Hepatocyte (in vitro differentiated cells): Measurements from ENCODE around the gene PARP3. TPM values are rescaled to one million over a fixed set of nuclear protein-coding genes. Genes with fewer than 3 reads are reported as not detected.

Experiments
- DNase-seq: peaks from one replicate; pipeline ENCODE4 v3.0.0-alpha.2; 2016; ENCODE audit warnings: low spot score
- H2AFZ ChIP-seq: fragments of 200-600 bp; sonication (generic); 2 replicates; pipeline ENCODE4 v1.6.0; 2016; ENCODE audit warnings: antibody characterized with exemption, mild to moderate bottlenecking
- H3K27ac ChIP-seq: fragments of 200-600 bp; sonication (generic); 2 replicates; pipeline ENCODE4 v1.5.1; 2016; ENCODE audit warnings: mild to moderate bottlenecking
- H3K27me3 ChIP-seq: fragments of 200-600 bp; sonication (generic); 2 replicates; pipeline ENCODE4 v1.6.1; 2016
- H3K36me3 ChIP-seq: fragments of 200-600 bp; sonication (generic); replicated peaks from 2 replicates; pipeline ENCODE4 v1.5.1; 2016; ENCODE audit warnings: low read depth; ENCODE audit not compliant: insufficient read depth
- H3K4me1 ChIP-seq: fragments of 200-600 bp; sonication (generic); 2 replicates; pipeline ENCODE4 v1.5.1; 2016; ENCODE audit warnings: mild to moderate bottlenecking, moderate library complexity; ENCODE audit not compliant: insufficient read depth
- H3K4me2 ChIP-seq: fragments of 200-600 bp; sonication (generic); 2 replicates; pipeline ENCODE4 v1.6.0; 2016
- H3K4me3 ChIP-seq: fragments of 200-600 bp; sonication (generic); 2 replicates; pipeline ENCODE4 v1.5.1; 2016; ENCODE audit warnings: mild to moderate bottlenecking
- H3K79me2 ChIP-seq: fragments of 200-600 bp; sonication (generic); 2 replicates; pipeline ENCODE4 v1.6.0; 2017; ENCODE audit warnings: mild to moderate bottlenecking
- H3K9me2 ChIP-seq: fragments of 200-600 bp; sonication (generic); replicated peaks from 2 replicates; pipeline ENCODE4 v1.6.0; 2017; ENCODE audit warnings: mild to moderate bottlenecking; ENCODE audit not compliant: insufficient read depth
- H3K9me3 ChIP-seq: fragments of 200-600 bp; sonication (generic); 2 replicates; pipeline ENCODE4 v1.5.1; 2016; ENCODE audit warnings: low read depth, mild to moderate bottlenecking
- H4K20me1 ChIP-seq: fragments of 200-600 bp; sonication (generic); 2 replicates; pipeline ENCODE4 v1.6.0; 2016; ENCODE audit warnings: mild to moderate bottlenecking; ENCODE audit not compliant: insufficient read depth, poor library complexity, severe bottlenecking
- EZH2 ChIP-seq: fragments of 200-600 bp; sonication (generic); IDR thresholded peaks from 2 replicates; pipeline ENCODE4 v1.6.1; 2016; ENCODE audit warnings: antibody characterized with exemption, mild to moderate bottlenecking, borderline replicate concordance
- EZH2phosphoT487 ChIP-seq: fragments of 200-600 bp; sonication (generic); IDR thresholded peaks from one replicate; pipeline ENCODE4 v1.6.1; 2018; ENCODE audit warnings: antibody characterized with exemption, mild to moderate bottlenecking, low read depth, moderate library complexity; ENCODE audit not compliant: unreplicated experiment, severe bottlenecking
- WGBS: methylation state at CpG from one replicate; pipeline ENCODE4 v1.1.6; 2016; ENCODE audit warnings: low lambda C conversion rate; ENCODE audit errors: missing lambda C conversion rate; 5-methylcytosine and 5-hydroxymethylcytosine counted together
- polyA plus RNA-seq: library from polyadenylated mRNA; unstranded; fragments of >200 nt; fragmentation: Nextera tagmentation; extraction: Ambion mirVana; gene quantifications from 2 replicates; pipeline ENCODE4 v1.2.1, GENCODE V29; 2016
- total RNA-seq: library from RNA; depleted of rRNA; stranded (reverse); fragments of >200 nt; gene quantifications from 2 replicates; pipeline ENCODE4 v1.2.3, GENCODE V29; 2014
- TF ChIP-seq, protein P1 (sequence below): fragments of 200-600 bp; sonication (generic); IDR thresholded peaks from 2 replicates; pipeline ENCODE4 v1.5.1; 2016; ENCODE audit warnings: antibody characterized with exemption, mild to moderate bottlenecking; ENCODE audit not compliant: poor library complexity

Gene PARP3
- total and polyA plus RNA-seq, 2 experiments from 2014 or later: 9.3 to 10.3 TPM

GRCh38 chr3:51929420-51930003, 12.7 kb upstream of the PARP3 start:
- Histone ChIP-seq H3K79me2 (no peaks in the 10 kb centered on the region), H3K4me3 (no peak overlapping the region), H3K27me3 (no peaks in the 10 kb centered on the region), H3K9me3 (no peaks in the 10 kb centered on the region), H3K9me2 (no peaks in the 10 kb centered on the region), H3K4me1 (no peaks in the 10 kb centered on the region), H3K36me3 (no peaks in the 10 kb centered on the region), H4K20me1 (no peaks in the 10 kb centered on the region), H3K4me2 (no peak overlapping the region), H3K27ac (no peak overlapping the region), H2AFZ (no peak overlapping the region)
- TF ChIP-seq EZH2phosphoT487: no peak
- no peak for TF ChIP-seq EZH2
- WGBS: 75% methylated on average over 5 of the region's 5 CpGs
- no peak for DNase-seq

GRCh38 chr3:51930439-51930838, 11.7 kb upstream of the PARP3 start:
- H3K4me3 ChIP-seq: no peak overlapping the region
- no peaks in the 10 kb centered on the region for H3K4me1 ChIP-seq
- DNase-seq: no peak
- no peak for TF ChIP-seq EZH2phosphoT487
- TF ChIP-seq, protein P1, sequence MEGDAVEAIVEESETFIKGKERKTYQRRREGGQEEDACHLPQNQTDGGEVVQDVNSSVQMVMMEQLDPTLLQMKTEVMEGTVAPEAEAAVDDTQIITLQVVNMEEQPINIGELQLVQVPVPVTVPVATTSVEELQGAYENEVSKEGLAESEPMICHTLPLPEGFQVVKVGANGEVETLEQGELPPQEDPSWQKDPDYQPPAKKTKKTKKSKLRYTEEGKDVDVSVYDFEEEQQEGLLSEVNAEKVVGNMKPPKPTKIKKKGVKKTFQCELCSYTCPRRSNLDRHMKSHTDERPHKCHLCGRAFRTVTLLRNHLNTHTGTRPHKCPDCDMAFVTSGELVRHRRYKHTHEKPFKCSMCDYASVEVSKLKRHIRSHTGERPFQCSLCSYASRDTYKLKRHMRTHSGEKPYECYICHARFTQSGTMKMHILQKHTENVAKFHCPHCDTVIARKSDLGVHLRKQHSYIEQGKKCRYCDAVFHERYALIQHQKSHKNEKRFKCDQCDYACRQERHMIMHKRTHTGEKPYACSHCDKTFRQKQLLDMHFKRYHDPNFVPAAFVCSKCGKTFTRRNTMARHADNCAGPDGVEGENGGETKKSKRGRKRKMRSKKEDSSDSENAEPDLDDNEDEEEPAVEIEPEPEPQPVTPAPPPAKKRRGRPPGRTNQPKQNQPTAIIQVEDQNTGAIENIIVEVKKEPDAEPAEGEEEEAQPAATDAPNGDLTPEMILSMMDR: no peak
- H3K9me2 ChIP-seq: no peaks in the 10 kb centered on the region
- no peaks in the 10 kb centered on the region for H3K9me3 ChIP-seq
- H2AFZ ChIP-seq: no peak overlapping the region
- 88% methylated on average over 1 of the region's 1 CpG for WGBS
- H3K4me2 ChIP-seq: no peak overlapping the region
- H3K36me3 ChIP-seq: no peaks in the 10 kb centered on the region
- H3K79me2 ChIP-seq: no peaks in the 10 kb centered on the region
- H3K27ac ChIP-seq: no peak overlapping the region
- no peaks in the 10 kb centered on the region for H3K27me3 ChIP-seq
- H4K20me1 ChIP-seq: no peaks in the 10 kb centered on the region

DNA sequence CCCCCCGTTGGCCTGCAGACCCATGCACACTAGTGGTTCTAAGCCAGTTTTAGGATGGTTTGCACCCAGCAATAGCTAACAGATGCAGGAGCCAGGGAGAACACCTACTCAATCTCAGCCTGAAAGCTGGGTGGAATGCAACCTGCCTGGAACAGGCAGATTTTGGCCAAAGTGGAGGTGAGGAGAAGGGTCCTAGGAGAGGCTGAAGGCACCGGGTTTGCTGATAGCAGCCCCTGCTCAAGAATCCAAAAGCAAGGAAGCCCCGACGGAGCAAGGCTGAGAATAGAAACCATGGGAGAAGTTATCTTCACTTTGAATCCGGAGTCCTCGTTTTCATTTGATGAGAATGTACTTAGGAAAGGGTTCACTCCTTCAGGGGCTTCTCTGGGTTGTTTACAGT, 10.4 kb upstream of the PARP3 start:
- DNase-seq: no peak
- H3K9me3 ChIP-seq: no peaks in the 10 kb centered on the region
- H3K27ac ChIP-seq: no peak overlapping the region
- no peaks in the 10 kb centered on the region for H4K20me1 ChIP-seq
- no peaks in the 10 kb centered on the region for H3K36me3 ChIP-seq
- no peaks in the 10 kb centered on the region for H3K4me1 ChIP-seq
- WGBS: 97% methylated on average over 6 of the region's 6 CpGs
- TF ChIP-seq, protein P1: no peak
- TF ChIP-seq EZH2 (no peak), EZH2phosphoT487 (no peak)
- no peak overlapping the region for H3K4me3 ChIP-seq
- no peak overlapping the region for H2AFZ ChIP-seq
- no peak overlapping the region for H3K4me2 ChIP-seq
- no peaks in the 10 kb centered on the region for H3K79me2 ChIP-seq
- H3K9me2 ChIP-seq: no peaks in the 10 kb centered on the region
- H3K27me3 ChIP-seq: no peaks in the 10 kb centered on the region

- TF ChIP-seq, protein P1: no peak
- TF ChIP-seq EZH2: no peak
- no peak for TF ChIP-seq EZH2phosphoT487
- 94% methylated on average over 15 of the region's 15 CpGs for WGBS
- DNase-seq: no peak
Observed at GRCh38 chr3:51932471-51933370, 9.4 kb upstream of the PARP3 start.

More at GRCh38 chr3:51932471-51933370, 9.4 kb upstream of the PARP3 start:
- H3K4me1 ChIP-seq: no peaks in the 10 kb centered on the region
- H3K27ac ChIP-seq: no peak overlapping the region
- no peaks in the 10 kb centered on the region for H3K79me2 ChIP-seq
- H3K27me3 ChIP-seq: no peaks in the 10 kb centered on the region
- no peak overlapping the region for H3K4me3 ChIP-seq
- H3K4me2 ChIP-seq: no peak overlapping the region
- no peaks in the 10 kb centered on the region for H4K20me1 ChIP-seq
- no peak overlapping the region for H2AFZ ChIP-seq
- H3K9me2 ChIP-seq: no peaks in the 10 kb centered on the region
- no peaks in the 10 kb centered on the region for H3K36me3 ChIP-seq
- H3K9me3 ChIP-seq: no peaks in the 10 kb centered on the region
